Limb (tissue), 2 donors: ENCODE data around the gene HSPA12A.

Source experiments
- DNase-seq, 2 donors: peaks; one replicate each; pipeline ENCODE4 v3.0.0-alpha.2; 2016; ENCODE audit errors: extremely low spot score in 2 of 2

The HSPA12A gene

DNA sequence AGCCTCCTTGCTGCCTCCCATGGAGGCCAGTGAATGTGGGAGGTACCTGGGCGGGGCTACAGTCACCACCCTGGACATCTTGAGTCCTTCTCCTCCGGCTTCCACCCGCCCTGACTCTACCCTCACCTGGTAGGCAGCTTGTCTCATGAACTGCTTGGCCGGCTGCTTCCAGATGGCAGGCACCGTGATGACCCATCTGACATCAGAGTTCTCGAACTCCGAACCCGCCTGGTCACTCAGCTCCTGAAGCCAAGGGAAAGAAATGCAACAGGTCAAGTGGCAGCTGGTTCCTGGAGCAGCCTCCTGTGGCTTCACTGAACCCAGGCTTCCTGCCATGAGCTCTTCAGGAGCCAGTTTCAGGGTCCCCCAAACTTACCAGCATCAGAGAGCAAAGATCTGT, 50.1 kb downstream of the HSPA12A start:
- DNase-seq = no peak

- peak in 1 of 2 donors; percentile 51 for DNase-seq
Observed at GRCh38 chr10:116691635-116692034, 50.7 kb downstream of the HSPA12A start.

- peak in 1 of 2 donors; percentile 64 for DNase-seq
Observed at GRCh38 chr10:116690356-116691322, 51.7 kb downstream of the HSPA12A start.

DNA sequence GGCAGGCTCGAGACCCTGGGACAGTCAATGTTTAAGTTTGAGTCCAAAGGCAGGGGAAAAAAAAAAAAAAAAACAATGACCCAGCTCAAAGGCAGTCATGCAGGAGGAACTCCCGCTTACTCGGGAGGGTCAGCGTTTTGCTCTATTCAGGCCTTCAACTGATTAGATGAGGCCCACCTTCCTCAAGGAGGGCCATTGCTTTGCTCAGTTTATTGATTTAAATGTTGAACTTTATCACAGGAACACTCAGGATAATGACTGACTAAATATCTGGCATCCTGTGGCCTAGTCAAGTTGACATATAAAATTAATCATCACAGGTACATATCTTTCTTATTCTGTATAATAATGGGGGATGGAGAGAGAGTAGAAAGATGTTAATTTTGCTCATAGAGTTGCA, 52.6 kb downstream of the HSPA12A start:
- DNase-seq = no peak

DNA sequence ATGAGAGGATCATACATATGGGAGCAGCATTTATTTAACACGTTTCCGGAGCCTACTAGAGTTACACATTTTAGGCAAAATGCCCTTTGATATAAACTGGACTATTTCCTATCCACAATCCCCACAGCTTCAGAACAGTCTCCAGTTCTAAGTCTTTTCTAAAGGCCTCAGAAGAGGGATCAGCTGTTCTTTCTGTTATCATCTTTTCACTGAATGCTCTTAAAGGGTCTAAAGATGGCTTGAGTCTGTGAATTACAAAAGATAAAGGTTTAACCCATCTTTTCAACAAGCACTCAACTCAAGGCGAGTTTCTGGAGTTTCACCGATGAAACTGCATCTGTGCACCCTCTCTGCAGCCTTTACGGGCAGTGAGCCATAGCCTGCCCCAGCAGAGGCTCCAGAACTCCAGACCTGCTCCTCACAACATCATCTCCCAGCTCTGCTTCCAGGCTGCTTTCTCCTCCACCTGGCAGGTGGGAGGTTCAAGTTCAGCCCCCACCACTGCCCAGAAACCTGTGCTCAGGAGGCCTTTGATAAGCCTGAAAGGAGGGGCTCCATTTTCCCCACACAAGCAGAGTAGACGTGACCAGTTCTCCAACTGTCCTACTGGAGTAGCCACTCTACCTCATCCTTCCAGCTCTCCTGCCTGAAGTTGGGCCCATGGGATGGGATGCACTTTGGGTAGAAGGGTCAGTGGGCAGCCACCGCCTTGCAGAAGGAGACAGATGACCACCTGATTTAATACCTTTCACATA, 53.4 kb downstream of the HSPA12A start:
- DNase-seq = no peak

GRCh38 chr10:116688241-116688711, 54.1 kb downstream of the HSPA12A start:
- no peak for DNase-seq

GRCh38 chr10:116687633-116688032, 54.7 kb downstream of the HSPA12A start:
- DNase-seq = no peak

DNA sequence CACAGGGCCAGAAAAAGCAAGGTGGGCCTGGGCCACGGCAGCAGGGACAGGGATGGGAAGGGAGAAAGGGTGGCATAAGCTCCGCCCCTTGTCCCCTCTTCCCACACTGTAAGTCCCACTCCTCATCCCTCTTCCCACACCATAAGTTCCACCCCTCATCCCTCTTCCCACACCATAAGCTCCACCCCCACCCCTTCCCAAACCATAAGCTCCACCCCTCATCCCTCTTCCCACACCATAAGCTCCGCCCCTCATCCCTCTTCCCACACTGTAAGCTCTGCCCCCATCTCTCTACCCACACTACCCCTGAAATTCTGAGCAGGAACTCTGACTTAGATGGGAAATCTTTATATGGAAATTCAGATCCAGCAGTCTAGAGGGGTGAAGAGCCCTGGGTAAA, 55.7 kb downstream of the HSPA12A start:
- no peak for DNase-seq

DNA sequence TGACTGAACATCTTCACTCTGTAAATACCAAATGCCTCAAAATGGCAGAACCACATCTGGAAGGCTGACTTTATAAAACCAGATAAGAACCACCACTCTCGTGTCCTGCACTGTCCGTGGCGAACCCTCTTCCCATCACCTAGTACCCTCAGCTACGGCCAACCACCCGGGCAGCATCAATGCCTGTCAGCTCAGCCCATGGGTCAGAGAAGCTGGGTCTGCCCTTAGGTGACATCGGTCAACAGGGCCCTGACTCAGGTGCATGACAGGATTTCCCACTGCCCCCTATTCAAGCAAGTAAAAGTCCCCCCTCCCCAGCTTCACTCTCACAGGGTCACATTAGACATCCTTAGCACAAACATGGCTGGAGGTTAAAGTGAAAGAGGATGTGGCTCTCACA, 56.6 kb downstream of the HSPA12A start:
- DNase-seq = no peak

GRCh38 chr10:116684781-116685180, 57.6 kb downstream of the HSPA12A start:
- DNase-seq = no peak

DNA sequence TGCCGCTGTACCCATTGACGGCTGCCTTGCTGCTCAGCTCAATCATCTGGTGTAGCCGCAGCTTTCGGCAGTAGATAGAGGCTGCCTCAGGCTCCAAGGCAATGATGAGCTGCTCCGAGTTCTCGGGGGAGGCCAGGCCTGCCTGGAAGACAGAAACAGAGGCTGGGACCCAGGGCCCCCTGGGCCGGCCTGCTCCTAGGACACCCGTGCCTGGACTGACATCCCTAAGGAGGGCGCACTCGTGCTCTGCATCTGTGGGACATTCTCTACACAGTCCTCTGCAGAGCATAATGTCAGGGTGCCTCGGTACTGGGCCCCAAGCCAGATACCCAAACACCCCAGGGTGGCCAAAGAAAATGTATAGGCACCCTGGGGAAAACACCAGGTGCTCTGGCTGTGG, 58.5 kb downstream of the HSPA12A start:
- DNase-seq = no peak

- DNase-seq = no peak
Observed at GRCh38 chr10:116683166-116683565, 59.2 kb downstream of the HSPA12A start.

GRCh38 chr10:116679351-116679750, 63.0 kb downstream of the HSPA12A start:
- no peak for DNase-seq

GRCh38 chr10:116676633-116677032, 65.7 kb downstream of the HSPA12A start:
- no peak for DNase-seq

GRCh38 chr10:116676118-116676517, 66.2 kb downstream of the HSPA12A start:
- DNase-seq = no peak

DNA sequence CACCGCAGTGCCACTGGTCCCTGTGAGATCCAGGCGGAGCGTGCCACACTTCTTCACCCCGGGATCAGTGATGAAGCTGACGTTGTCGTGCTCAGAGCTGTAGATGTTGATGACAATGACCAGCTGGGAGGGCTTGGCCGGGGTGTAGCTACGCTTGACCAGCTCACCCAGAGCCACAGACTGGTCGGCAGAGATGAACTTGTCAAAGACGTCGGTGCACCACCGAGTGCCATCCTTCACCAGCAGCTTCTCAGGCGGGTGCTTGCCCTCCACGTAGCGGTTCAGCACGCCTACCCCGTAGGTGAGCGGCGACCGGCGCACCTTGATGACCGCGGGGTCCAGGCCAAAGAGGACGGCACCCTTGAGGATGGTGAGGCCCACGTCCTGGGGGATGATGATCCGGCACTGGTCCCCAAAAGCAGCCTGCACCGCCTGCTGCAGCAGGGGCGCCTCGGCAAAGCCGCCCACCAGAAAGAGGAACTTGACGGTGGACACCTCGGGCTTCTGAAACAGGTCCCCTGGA, 67.4 kb downstream of the HSPA12A start:
- no peak for DNase-seq

DNA sequence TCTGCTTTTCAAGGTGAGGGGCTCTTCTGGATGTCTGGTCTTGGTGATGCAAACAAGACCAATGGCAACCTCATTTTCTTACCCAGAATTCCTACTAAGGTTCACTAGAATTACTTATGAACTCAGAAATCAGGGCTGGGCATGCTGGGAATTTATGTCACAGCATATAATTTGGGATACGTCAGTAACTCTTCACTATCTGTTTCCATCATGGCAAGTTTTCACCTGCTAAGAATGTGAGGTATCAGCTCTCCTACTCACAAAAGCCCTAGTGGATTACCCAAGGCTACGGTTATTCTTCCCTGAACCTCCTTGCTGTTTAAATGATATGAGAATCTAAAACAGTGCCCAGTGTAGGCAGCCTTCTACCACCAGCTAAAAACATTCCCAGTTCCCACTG, 68.5 kb downstream of the HSPA12A start:
- no peak for DNase-seq

DNA sequence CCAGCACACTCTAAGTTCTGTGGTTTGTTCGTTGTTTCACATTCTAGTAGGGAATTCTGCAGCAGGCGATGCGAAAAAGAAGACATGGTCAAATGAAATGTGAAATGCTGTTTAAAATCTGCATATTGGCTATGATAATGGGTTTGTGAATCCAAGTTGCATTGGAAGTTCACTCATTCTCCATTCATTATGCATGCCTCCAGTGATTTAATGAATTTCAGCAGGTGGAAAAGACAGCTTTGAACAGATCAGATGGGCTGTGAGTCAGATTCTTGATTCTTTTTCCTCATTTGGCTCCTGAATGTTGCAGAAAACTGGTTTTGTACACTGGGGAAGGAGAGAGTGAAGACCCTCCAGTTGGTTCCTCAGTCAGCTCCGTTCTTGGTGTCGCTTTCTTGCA, 69.5 kb downstream of the HSPA12A start:
- DNase-seq = no peak

GRCh38 chr10:116671274-116671926, 71.0 kb downstream of the HSPA12A start:
- DNase-seq = no peak

DNA sequence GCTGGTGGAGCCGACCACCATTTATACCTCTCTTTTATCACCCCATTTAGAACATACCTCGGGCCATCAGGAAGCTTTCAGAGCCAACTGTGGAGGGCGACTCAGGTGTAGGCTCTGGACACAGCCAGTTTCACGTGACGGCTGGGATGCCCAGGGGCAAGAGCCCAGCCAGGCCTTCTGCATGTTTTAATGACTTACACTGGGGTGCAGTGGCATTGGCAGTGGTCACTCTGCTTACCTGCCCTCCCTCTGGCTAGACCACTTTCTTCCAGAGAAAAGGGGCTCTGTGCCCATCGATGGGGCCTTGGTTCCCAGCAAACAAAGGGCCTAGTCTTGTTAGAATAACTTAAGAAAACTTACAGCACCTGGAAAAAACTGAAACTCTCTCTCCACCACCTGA, 71.7 kb downstream of the HSPA12A start:
- no peak for DNase-seq

DNA sequence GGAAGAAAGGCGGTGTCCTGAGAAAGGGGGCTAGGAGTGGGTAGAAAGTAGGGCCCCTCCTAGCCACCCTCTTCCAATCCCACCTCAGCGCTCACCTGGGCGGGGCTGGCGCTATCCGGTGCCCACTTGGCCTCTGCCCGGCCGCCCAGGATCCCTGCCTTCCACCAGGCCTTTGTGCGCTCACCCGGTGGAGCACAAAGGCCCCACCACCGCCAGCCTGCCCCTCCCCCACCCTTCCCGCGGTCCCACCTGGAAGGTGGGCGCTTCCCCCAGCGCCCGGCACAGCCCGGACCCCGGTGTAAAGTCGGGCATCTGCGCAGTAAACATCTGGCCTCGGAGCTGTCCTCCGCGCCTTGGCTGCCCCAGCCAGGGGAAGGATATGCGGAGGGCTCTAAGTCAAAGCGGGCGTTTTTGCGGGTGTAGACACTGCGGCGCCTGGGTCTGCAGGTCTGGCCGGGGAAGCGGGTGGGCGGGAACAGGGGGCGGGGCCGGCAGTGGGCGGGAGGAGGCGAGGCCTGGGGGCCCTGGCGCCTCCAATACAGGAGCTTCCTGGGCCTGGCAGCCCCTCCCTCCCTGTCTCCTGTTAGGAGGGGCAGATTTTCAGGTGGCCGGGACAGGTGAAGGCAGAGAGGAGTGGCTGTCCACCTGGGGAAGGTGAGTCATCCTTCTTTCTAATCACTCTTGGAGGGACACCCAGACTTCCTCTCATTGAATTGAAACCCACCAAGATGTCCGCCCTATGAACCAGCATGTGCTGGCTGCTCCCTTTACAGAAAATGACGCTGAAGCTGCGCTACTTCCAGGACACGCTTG, 72.3 kb downstream of the HSPA12A start:
- peak in 1 of 2 donors; percentile 79 for DNase-seq
